COLO668 (cell line): ENCODE data around the gene CPEB4.

ENCODE experiments used
- DNase-seq: peaks from one replicate; lab custom pipeline; 2025; ENCODE audit not compliant: unreplicated experiment; lab: John Stamatoyannopoulos, UW

The CPEB4 gene

DNA sequence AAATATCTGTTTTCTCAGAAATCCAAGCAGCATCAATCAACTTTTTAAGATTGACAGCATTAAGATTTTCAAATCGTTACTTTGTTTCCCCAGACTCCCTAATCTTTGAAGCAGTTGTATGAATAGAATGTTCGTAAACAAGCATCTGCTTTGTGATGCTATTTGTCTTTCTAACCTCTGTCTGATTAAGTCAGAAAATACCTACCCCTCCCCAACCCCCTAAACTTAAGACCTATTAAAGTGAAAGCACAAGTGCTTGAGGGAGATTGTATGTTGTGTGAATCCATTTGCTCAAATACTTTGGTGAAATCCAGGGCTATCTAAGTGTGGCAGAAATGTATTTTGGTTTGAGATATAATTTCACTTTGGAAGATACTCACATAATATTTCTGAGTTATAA, 53.0 kb downstream of the CPEB4 start:
- DNase-seq, result no peak

DNA sequence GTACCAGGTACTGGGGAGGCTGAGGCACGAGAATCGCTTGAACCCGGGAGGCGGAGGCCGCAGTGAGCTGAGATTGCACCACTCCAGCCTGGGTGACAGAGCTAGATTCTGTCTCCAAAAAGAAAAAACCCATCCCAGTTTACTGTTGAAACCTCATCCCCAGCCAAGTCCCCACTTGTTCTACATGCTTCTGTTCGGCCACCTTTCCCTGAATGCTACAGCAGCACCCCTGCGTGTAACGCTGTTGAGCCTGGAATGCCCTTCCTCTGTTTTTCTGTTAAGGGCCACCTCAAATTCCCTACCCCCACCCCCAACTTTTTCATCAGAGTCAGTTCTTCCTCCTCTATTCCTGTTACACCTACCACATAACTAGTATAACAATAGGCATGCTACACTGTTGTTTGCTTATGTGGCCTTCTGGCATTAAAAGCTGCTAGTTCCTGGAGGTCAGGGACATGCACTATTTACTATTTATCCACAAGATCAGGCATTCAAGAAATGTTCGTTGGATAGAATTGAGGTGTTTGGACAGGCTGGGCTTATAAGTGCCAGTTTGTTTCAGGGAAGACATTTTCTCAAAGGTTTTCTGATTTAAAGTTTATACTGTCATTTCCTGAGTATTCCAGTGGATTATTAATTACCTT, 53.7 kb downstream of the CPEB4 start:
- DNase-seq, result peak; percentile 2

DNA sequence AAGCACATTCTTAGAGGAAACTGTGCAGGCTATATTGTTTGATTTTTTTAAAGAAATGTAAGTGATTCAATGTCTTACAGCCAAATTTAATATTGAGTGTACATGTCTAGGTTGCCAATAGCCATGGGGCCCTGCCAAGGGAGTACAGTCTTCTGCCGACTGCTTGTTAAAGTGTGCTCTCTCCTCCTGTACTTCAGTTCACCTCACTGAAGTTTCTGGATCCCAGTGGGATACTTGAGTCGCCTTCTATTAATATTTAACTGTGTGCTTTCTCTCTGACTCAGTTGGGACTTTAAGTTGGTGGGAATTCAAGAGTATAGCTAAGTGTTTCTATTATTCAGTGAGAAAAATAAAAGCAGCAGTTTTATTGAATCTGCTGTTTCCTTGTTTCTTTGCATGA, 56.4 kb downstream of the CPEB4 start:
- DNase-seq, result no peak

DNA sequence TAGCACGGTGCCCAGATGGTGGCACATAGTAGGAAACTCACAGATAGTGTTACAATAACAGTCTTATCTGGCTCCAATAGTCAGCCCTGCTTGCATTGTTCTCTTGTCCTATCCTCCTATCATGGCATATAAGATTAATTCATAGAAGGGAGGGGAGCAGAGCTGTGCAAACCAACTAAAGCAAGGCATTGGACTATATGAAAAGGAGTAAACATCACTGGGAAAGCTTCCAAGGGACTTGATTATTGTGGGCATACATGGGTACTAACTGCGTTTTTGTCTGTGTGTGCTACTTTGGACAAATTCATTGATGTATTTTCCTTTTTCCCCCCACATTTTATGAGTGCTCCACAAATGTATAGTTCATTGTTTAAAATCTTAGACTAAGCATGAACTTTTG, 57.0 kb downstream of the CPEB4 start:
- no peak for DNase-seq

DNA sequence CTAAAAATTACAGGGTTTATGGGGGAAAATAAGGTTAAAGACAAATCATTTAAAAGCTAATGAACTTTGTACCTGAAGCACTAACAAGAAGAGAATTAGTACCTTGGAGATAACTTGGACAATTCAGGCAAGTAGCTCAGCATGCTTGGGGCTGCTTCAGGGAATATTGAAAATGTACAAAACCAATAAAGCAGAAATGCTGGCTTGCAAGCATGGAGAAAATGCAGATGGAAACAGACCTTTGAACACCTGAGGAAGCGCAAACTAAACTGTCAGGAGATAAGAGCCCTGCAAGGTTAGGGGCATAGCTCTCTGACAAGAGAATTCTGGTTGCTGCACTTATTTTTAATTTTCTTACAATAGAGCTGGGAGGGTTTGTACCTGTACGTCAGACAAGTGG, 58.2 kb downstream of the CPEB4 start:
- DNase-seq, result no peak

DNA sequence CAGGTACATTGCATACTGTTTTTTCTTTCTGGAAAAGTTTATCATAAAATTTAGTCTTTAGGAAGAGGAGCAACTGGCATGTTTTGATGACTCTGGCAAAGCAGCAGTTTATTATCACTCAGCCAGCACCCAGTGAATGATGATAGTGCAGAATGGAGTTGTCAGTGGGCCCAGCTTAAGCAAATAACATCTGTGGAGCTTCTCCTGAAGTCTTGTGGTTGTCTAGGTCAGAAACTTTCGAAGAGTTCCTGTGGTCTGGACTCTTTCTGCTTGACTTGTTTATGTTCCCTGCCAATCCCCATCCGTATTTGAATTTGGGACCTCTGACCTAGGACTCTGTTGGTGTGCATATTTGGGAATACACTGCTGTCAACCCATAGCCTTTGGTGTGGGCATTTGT, 62.7 kb downstream of the CPEB4 start:
- DNase-seq, result no peak

DNA sequence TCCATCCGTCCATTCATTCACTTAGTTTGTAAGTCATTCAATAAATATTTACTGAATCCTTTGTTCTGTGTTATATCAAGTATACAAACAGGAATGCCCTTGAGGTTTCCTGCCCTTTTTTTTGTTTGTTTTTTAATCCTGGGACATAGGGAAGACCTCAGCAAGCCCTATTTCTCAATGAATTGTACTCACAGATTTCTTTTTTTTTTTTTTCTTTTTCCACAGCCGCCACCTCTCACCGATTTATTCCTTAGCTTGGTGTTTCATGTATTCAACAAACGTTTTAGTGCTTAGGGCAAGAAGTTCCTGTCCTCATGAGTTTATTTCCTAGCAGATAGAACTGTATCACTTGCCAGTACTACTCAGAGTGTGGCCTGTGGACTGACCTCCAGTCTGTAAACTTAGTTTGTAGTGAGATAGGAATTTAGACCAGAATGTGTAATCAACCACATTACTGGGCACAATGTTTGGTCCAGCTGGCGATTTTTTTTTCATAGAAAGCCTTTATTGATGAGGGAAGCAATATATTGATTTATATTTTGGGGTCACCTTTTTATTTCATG, 65.5 kb downstream of the CPEB4 start:
- no peak for DNase-seq

DNA sequence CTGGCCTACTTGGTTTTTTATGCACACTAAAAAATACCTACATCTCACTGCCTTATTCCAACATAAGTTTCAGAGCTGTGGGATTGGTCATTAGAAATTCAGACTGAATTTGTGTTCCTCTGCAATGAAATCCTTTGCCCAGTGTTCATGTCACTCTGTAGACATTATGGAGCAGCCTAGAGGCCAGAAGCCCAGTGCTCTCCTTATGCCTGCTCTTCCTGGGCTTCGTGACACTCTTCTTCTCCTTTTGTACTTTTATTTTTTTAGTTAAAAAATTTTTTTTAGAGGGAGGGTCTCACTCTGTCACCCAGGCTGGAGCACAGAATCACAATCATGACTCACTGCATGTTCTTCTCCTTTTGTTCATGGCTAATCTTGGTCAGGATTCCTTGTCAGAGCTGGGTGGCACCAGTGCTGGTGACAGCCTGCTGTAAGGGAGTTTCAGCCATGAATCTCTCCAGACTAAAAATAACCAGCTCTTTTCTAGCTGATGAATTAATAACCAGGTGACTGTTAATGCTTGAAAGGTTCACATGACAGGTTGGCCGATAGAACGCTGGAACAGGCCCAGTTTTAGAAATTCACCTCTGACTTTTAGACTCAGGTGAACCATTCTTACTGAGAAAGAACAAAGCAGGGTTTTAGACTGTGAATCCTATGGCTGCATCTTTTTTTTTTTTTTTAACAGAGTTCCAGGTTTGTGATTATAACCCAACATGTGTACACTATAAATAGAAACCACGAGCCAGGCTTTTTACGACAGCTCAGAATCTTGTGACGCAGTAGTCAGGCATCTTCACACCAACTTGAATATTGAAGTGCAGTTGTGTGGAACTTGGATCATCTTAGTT, 66.7 kb downstream of the CPEB4 start:
- no peak for DNase-seq

DNA sequence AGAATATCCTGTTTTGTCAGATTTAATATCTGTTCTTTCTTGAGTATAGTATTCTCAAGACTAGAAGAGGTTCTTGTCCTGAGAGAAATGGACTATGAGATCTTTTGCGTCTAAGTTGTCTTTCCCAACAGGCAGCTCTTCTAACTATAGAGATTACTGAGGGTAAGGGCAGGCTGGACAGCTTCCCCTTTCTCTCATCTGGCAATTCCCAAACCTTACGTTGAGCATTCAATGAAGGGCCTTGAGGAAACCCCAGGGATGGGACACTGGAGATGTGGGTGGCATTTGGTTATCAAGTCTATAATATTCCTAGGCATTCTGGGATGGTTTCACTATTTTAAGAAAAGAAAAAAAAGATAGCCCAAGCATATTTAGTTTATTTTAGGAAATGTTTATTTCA, 72.8 kb downstream of the CPEB4 start:
- DNase-seq, result no peak

DNA sequence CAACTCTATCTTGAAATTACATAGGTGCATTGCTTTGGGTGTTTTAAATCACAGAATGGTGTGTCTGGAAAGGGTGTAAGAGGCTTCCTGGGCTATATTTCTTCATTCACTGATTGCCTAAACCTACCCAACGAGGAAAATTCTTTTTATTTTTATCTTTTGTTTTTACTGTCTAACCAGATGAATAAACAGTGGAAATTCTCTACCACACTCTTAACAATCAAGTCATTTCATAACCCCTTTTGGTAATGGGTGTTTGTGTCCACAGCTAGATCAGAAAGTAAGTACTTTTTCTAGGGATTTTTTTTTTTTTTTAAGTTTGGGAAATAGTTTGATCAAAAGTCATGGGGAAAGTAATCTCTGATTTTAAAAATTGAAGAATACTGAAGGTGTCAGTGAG, 73.3 kb downstream of the CPEB4 start:
- DNase-seq, result no peak

DNA sequence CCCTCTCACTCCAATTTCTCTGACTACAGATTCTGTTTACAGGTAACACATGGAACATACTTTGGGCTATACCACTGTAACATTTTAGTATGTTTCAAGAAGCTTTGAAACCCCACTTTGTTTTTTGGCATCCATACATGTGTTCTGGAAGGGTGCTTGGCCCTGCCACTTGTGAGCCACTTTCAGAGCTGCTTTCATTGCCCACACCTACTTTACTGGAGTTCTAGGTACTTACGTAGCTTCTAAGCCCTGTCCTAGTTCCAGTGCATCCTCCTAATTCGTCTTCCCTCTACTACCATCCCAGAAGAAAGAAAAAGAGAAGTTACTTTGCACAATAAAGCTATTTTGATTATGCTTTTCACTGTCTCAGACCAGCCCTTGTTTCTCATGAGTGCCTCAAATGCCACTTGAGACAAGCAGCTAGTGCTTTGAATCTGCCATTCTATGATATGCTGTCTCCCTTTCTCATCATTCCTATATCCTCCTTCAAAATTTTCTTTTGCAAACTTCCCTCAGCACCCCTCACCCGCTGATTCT, 74.4 kb downstream of the CPEB4 start:
- DNase-seq, result no peak

DNA sequence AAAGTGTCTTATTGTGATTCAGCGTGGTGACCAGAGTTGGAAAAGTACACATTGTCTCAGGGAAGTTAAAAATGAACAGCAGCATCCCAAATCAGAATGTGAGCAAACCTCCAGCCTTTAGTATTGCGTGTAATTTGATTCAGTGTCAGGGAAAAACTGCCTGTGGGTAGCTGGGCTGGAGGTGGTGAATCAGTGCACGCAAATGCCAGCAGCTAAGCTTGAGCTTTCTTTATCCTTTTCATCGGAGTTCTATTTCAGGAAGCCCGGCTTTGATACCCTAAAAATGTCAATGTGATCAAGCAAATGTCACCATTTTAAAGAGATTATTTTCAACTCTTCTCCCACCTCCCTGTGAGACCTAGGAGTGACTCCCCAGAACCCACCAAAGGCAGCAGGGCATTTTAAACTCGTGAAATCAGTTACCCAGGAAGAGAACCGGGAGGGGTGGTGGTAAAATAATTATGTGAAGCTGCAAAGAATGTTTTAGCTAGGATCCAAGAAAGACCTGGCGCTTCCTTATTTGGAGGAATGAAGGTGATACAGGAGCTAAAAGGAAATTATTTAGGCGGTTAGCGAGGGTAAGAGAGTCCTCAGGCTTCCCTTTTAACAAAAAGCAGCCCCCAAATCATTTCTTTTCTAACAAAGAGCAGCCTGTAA, 75.2 kb downstream of the CPEB4 start:
- DNase-seq, result no peak

DNA sequence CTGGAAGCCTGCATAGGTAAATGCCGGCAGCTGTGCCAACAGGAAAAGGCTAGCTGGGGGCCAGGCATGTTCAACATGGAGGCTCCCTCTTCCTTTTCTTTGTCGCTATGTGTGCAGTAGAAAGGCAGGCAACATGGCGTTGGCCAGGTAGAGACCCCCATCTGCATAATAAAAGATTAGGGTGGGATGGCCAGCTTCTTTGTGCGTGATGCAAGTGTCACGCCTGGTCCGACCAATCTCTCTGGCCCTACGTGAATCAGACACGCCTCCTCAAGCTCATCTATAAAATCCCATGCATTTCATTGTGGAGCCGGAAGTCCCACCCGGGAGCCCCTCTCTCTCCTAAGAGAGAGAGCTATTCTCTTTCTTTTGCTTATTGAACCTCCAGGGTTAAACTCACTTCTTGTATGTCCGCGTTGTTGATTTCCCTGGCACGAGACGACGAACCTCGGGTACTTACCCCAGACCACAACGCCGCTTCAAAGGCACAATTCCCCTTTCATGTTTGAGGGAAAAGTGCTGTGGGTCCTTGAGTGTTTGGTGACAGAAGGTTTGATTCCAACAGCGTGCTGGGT, 75.8 kb downstream of the CPEB4 start:
- peak; percentile 10 for DNase-seq

DNA sequence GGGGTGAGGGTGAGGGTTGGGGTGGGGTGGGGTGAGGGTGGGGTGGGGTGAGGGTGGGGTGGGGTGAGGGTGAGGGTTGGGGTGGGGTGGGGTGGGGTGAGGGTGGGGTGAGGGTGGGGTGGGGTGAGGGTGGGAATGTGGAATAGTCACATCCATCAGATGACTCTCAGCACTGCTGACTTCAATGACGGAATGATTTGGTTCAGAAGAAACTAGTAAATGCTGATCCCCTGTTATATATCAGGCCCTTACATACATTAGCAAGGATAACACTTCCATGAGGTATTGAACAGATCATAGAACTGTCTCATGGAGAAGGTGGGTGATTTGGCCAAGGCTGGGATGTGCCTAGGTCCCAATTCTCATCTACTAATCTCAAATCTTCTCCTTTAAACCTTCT, 76.4 kb downstream of the CPEB4 start:
- DNase-seq, result no peak

DNA sequence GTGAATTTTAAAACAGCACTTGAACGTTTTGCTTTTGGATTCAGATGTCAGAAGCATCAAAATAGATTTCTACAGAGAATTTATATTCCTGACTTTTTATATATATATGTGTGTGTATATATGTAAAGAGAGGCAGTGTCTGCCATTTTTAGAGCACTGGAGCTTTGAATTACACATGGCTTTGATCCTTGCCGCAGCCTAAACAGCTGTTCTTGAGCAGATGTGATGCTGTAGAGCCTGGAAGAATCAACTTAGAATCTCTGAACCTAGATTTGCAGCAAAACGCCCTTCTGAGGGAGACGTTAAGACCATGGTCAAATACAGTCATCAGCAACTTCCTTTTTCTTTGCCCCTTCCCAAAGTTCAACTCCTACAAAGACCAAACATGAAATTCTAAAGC, 79.1 kb downstream of the CPEB4 start:
- DNase-seq, result no peak

DNA sequence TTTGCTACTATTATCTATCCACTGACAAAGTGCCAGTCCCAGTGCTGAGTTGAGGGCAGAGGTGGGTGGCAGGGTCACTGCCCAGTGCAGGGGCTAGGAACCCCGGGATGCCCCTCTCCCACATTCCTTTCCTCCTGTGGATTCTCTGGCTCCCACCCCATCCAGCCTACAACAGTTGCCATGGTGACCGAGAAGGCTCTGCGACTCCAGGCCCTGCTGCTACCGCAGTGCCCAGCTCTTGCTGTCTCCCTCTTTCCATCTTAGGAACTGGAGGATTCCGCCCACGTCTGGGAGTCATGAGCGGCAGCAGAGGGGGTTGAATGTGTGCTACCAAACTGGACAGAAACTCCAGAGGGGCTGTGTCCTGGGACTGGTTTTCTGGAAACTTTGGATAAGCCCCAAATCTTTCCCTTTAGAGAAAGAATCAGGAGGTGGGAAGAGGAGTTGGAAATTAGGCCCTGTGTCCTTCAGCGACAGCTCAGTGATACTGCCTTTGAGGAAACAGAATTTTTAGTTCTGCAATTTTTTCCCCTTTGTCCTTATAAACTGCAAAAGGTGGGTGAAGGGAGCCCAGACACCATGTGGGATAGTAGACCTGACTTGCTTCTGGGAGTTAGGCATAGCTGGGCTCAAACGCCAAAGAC, 80.1 kb downstream of the CPEB4 start:
- no peak for DNase-seq

DNA sequence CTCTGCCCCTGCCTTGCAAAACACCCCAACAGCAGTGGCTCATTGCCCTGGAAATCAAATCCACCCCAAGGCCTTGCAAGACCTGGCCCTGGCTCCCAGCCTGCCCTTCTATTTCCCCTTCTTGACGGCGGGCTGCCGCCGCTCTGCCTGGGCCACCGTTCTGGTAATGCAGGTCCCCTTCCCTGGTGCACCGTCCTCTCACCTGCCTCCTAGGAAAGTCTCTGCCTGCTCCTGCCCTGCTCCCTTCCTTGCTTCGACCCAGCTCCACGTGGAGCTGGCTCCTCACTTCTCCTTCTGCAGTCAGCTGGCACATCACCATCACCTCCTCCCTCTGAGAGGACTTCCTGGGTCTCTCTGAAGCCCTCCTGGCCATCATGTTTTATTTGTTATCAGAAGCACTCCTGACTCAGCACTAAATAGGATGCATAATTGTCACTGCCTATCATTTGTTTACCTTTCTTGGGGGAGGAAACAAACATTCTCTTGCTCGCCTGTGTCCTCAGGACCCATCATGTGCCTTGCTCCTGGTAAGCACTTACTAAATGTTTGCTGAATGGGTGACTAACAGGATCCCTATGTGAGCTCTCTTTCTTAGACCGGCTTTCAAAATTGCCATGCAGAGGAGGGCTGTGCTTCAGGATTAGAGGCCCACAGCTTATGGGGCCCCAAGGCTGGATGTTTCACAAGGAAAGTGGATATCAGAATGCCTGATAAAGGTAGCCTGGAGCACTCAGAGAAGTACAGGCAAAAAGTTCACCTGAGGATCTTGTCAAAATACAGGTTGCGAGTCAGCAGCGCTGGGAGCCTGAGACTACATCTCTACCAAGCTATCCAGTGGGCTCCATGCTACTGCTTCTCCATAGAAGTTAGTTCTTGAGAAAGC, 81.3 kb downstream of the CPEB4 start:
- peak; percentile 6 for DNase-seq

DNA sequence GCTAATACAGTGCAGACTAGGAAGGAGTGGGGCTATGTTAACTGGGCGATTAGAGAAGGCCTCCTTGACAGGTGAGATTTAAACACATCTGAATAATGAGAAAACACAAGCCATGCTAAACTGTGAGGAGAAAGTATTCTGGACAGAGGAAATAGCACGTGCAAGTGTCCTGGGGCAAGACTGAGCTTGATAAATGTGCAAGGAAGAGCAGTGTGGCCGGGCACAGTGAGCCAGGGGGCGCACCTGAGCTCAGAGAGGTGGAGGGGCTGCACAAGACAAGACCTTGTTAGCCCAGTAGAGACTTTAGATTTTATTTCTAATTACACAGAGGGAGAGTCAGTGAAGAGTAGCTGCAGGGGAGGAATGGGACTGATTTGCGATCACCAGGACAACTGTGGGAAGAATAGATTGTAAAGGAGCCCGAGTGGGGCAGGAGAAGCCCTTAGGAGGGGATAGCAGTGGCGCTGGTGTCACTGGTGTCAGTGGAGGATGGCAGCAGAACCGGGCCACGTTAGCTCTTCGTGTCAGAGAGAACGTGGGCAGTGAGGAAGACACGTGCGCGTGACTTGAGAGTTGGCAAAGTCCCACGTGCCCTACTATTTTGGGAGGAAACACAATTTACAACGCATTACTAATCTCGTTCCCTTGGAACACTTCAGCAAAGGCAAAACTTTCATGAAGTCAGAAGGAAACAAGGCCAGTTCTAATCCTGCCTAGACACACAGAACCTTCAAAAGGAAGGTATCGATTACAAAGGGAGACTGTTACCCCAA, 82.9 kb downstream of the CPEB4 start:
- DNase-seq, result no peak
